HEK293 (cell line): ENCODE measurements around the gene SGMS1.

ENCODE experiments used
- ZNF274 ChIP-seq, 2 experiments: fragments of 200-500 bp in 1 of 2; fragments of 450-650 bp in 1 of 2; sonication (Bioruptor generic) in 1 of 2; formaldehyde crosslinking in 1 of 2; IDR thresholded peaks; 2 replicates each; pipeline versions ENCODE4 v1.5.1 to v1.6.1; 2014 to 2016; ENCODE audit warnings: borderline replicate concordance in 1 of 2, inconsistent platforms in 1 of 2, low read length in 1 of 2, missing biosample characterization in 1 of 2, missing genetic modification characterization in 1 of 2
- ZNF558 ChIP-seq: fragments of 450-650 bp; formaldehyde crosslinking; IDR thresholded peaks from 2 replicates; pipeline ENCODE4 v1.5.1; 2016; ENCODE audit warnings: missing biosample characterization, missing genetic modification characterization
- TF ChIP-seq, protein P1 (sequence below): fragments of 450-650 bp; formaldehyde crosslinking; IDR thresholded peaks from 2 replicates; pipeline ENCODE4 v1.5.1; 2016; ENCODE audit warnings: missing biosample characterization, missing genetic modification characterization

DNA sequence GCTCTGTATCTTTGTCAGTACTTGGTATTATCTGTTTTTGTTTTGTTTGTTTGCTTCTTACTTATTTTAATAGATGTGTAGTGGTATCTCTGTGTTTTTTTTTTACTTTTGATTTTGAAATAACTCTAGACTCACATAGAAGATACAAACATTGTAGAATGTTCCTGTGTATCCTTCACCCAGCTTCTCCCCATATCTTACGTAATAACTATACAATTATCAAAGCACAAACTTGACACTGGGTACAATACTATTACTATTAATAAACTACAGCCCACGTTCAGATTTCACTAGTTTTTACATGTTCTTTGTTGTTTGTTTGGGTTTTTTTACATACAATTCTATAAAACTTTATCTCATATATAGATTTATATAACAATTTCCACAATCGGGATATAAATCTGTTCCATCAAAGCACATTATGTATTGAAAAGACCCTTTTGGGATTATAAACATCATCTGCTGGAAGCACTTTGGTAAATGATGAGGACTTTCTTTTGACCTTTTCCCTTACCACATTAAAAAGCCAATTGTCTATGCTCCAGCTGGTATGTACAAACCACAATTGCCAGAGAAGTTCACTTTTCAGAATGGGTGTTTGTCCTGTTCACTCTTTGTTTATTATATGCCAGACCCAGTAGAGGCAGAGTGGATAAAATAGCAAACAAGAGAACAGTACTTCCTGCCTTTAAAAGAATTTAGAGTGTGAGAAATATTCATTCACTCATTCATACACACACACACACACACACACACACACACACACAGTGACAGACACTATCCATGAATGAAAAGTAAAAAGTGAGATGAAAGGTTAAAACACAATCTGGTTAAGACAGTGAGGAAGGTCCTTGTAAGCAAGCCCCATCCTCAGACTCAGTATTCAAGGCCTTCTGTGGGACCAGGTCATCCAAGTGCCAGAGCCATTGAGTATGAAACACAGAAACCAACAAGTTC lies 113.0 kb downstream of the SGMS1 start:
- TF ChIP-seq, protein P1, sequence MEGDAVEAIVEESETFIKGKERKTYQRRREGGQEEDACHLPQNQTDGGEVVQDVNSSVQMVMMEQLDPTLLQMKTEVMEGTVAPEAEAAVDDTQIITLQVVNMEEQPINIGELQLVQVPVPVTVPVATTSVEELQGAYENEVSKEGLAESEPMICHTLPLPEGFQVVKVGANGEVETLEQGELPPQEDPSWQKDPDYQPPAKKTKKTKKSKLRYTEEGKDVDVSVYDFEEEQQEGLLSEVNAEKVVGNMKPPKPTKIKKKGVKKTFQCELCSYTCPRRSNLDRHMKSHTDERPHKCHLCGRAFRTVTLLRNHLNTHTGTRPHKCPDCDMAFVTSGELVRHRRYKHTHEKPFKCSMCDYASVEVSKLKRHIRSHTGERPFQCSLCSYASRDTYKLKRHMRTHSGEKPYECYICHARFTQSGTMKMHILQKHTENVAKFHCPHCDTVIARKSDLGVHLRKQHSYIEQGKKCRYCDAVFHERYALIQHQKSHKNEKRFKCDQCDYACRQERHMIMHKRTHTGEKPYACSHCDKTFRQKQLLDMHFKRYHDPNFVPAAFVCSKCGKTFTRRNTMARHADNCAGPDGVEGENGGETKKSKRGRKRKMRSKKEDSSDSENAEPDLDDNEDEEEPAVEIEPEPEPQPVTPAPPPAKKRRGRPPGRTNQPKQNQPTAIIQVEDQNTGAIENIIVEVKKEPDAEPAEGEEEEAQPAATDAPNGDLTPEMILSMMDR: no peak
- TF ChIP-seq ZNF558 (tag by site-specific recombination) (no peak), ZNF274 (IDR thresholded peaks at IDR 0.05; ENCODE audit: low read length) (no peak), ZNF274 (tag by site-specific recombination; IDR thresholded peaks at IDR 0.05; ENCODE audit: borderline replicate concordance) (no peak)
